ENCODE measurements around the gene RNF175. TPM values are rescaled to one million over a fixed set of nuclear protein-coding genes. Genes with fewer than 3 reads are reported as not detected.

RNF175 gene
- total RNA-seq, 1 experiment from 2014 or later = 0.54 TPM

- no peak for TF ChIP-seq CTCF (IDR thresholded peaks at IDR 0.05; ENCODE audit: unreplicated experiment)
- CTCF ChIA-PET = no interaction called here
- Mint-ChIP-seq H3K27me3 (ENCODE audit: unreplicated experiment) (peaks cover 35% of the 10 kb centered on the region), H3K27ac (ENCODE audit: unreplicated experiment) (no peak overlapping the region), H3K36me3 (ENCODE audit: insufficient read depth, unreplicated experiment) (no peaks in the 10 kb centered on the region), H3K4me3 (ENCODE audit: low read depth, unreplicated experiment) (no peak overlapping the region), H3K4me1 (ENCODE audit: low read depth, unreplicated experiment) (peaks cover 6% of the 10 kb centered on the region), H3K9me3 (ENCODE audit: low read depth, unreplicated experiment) (no peaks in the 10 kb centered on the region)
- intact Hi-C loops (cut with micrococcal nuclease; ENCODE audit: unreplicated experiment) = no loop called here
- BruUV-seq (replicated peaks) = no TSS peak
- no peak for DNase-seq
Measured at GRCh38 chr4:153790500-153790865, 30.7 kb upstream of the RNF175 start.

GRCh38 chr4:153789741-153790499, 30.1 kb upstream of the RNF175 start:
- peaks cover 35% of the 10 kb centered on the region for H3K27me3 Mint-ChIP-seq (ENCODE audit: unreplicated experiment)

GRCh38 chr4:153788413-153789276, 28.8 kb upstream of the RNF175 start, which contains the start of gene SFRP2:
Gene SFRP2, minus strand, starts transcription at chr4:153789083. Its CDS starts 248 bp downstream, at chr4:153788835.
- DNase-seq = no peak
- H3K36me3 Mint-ChIP-seq (ENCODE audit: insufficient read depth, unreplicated experiment) = no peaks in the 10 kb centered on the region
- intact Hi-C loops (cut with micrococcal nuclease; ENCODE audit: unreplicated experiment) = loop anchor here (5.0 to 10.0 kb wide), 2 partner anchors 256 to 344 kb away; no protein-coding TSS in a partner anchor
- H3K4me3 Mint-ChIP-seq (ENCODE audit: low read depth, unreplicated experiment) = no peak within 1 kb of the TSS
- H3K27ac Mint-ChIP-seq (ENCODE audit: unreplicated experiment) = no peak within 1 kb of the TSS
- peaks cover 6% of the 10 kb centered on the region for H3K4me1 Mint-ChIP-seq (ENCODE audit: low read depth, unreplicated experiment)
- TF ChIP-seq CTCF (IDR thresholded peaks at IDR 0.05; ENCODE audit: unreplicated experiment) = no peak
- H3K27me3 Mint-ChIP-seq (ENCODE audit: unreplicated experiment) = peaks cover 31% of the 10 kb centered on the region
- BruUV-seq (replicated peaks) = no TSS peak
- no peaks in the 10 kb centered on the region for H3K9me3 Mint-ChIP-seq (ENCODE audit: low read depth, unreplicated experiment)
- CTCF ChIA-PET = no interaction called here

More at GRCh38 chr4:153789741-153790499, 30.1 kb upstream of the RNF175 start:
- intact Hi-C loops (cut with micrococcal nuclease; ENCODE audit: unreplicated experiment) = loop anchor here (5.0 to 10.0 kb wide), 2 partner anchors 255 to 342 kb away; no protein-coding TSS in a partner anchor
- Mint-ChIP-seq H3K27ac (ENCODE audit: unreplicated experiment) (no peak overlapping the region), H3K36me3 (ENCODE audit: insufficient read depth, unreplicated experiment) (no peaks in the 10 kb centered on the region), H3K9me3 (ENCODE audit: low read depth, unreplicated experiment) (no peaks in the 10 kb centered on the region), H3K4me3 (ENCODE audit: low read depth, unreplicated experiment) (no peak overlapping the region), H3K4me1 (ENCODE audit: low read depth, unreplicated experiment) (peaks cover 6% of the 10 kb centered on the region)
- CTCF ChIA-PET = no interaction called here
- TF ChIP-seq CTCF (IDR thresholded peaks at IDR 0.05; ENCODE audit: unreplicated experiment) = no peak
- no TSS peak for BruUV-seq (replicated peaks)
- DNase-seq = no peak

GRCh38 chr4:153788051-153788412, 28.2 kb upstream of the RNF175 start:
- H3K9me3 Mint-ChIP-seq (ENCODE audit: low read depth, unreplicated experiment) = no peaks in the 10 kb centered on the region
- peaks cover 6% of the 10 kb centered on the region for H3K4me1 Mint-ChIP-seq (ENCODE audit: low read depth, unreplicated experiment)
- H3K27ac Mint-ChIP-seq (ENCODE audit: unreplicated experiment) = no peak overlapping the region
- BruUV-seq (replicated peaks) = no TSS peak
- H3K4me3 Mint-ChIP-seq (ENCODE audit: low read depth, unreplicated experiment) = no peak overlapping the region
- CTCF ChIA-PET = interaction anchor here (1.1 kb wide), 1 partner anchor 262 kb away, joined by 3 read pairs; no protein-coding TSS in a partner anchor
- no peaks in the 10 kb centered on the region for H3K36me3 Mint-ChIP-seq (ENCODE audit: insufficient read depth, unreplicated experiment)
- TF ChIP-seq CTCF (IDR thresholded peaks at IDR 0.05; ENCODE audit: unreplicated experiment) = no peak
- no peak for DNase-seq
- intact Hi-C loops (cut with micrococcal nuclease; ENCODE audit: unreplicated experiment) = loop anchor here (5.0 to 10.0 kb wide), 2 partner anchors 257 to 344 kb away; no protein-coding TSS in a partner anchor
- peaks cover 25% of the 10 kb centered on the region for H3K27me3 Mint-ChIP-seq (ENCODE audit: unreplicated experiment)

Data from Calu3 (cell line).